ENCODE data around the gene WDR82. TPM values are rescaled to one million over a fixed set of nuclear protein-coding genes. Genes with fewer than 3 reads are reported as not detected.

WDR82 gene
- total and polyA plus RNA-seq, 2 experiments from 2014 or later: 25.2 to 71.8 TPM

DNA sequence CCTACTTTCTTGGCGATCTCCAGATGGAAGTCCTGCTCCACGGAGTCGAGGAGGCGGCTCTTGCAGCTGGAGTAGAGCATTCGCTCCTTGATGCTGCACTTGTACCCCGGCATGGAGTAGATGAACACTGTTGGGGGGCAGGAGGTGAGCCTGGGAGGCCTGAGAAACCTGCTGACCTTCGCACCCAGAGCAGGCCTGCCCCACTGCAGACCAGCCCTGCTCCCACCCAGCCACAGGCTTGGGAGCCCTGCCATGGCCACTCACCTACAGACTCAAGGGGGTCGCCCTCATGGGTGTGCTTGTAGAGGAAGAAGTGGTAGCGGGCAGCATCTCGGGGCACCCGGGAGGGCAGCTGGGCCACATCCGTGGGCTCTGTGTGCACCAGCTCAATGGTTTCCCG lies 48.8 kb downstream of the WDR82 start:
- Mint-ChIP-seq H3K27me3 (ENCODE audit: insufficient read depth, low read depth, poor library complexity) (peaks cover 13% of the 10 kb centered on the region), H3K36me3 (ENCODE audit: low read depth) (peaks cover 24% of the 10 kb centered on the region), H3K4me1 (peaks cover 8% of the 10 kb centered on the region), H3K9me3 (no peaks in the 10 kb centered on the region), H3K27ac (no peak overlapping the region), H3K4me3 (no peak overlapping the region)
- H3F3A ChIP-seq (replicated peaks; ENCODE audit: low read depth): 0 out of 2 replicates have a peak, but pooled peaks cover 5% of the 10 kb centered on the region
- TF ChIP-seq NANOG (IDR thresholded peaks at IDR 0.05; ENCODE audit: borderline replicate concordance): no peak
- TF ChIP-seq, protein P1, sequence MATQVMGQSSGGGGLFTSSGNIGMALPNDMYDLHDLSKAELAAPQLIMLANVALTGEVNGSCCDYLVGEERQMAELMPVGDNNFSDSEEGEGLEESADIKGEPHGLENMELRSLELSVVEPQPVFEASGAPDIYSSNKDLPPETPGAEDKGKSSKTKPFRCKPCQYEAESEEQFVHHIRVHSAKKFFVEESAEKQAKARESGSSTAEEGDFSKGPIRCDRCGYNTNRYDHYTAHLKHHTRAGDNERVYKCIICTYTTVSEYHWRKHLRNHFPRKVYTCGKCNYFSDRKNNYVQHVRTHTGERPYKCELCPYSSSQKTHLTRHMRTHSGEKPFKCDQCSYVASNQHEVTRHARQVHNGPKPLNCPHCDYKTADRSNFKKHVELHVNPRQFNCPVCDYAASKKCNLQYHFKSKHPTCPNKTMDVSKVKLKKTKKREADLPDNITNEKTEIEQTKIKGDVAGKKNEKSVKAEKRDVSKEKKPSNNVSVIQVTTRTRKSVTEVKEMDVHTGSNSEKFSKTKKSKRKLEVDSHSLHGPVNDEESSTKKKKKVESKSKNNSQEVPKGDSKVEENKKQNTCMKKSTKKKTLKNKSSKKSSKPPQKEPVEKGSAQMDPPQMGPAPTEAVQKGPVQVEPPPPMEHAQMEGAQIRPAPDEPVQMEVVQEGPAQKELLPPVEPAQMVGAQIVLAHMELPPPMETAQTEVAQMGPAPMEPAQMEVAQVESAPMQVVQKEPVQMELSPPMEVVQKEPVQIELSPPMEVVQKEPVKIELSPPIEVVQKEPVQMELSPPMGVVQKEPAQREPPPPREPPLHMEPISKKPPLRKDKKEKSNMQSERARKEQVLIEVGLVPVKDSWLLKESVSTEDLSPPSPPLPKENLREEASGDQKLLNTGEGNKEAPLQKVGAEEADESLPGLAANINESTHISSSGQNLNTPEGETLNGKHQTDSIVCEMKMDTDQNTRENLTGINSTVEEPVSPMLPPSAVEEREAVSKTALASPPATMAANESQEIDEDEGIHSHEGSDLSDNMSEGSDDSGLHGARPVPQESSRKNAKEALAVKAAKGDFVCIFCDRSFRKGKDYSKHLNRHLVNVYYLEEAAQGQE (IDR thresholded peaks at IDR 0.05; ENCODE audit: unreplicated experiment): no peak
- no peak for TF ChIP-seq STAT1 (IDR thresholded peaks at IDR 0.05; ENCODE audit: unreplicated experiment)
- no peak for TF ChIP-seq ZNF114 (CRISPR knock-in tag; IDR thresholded peaks at IDR 0.05)
- TF ChIP-seq CREB1 (CRISPR knock-in tag; IDR thresholded peaks at IDR 0.05; ENCODE audit: low read depth): no peak
- TF ChIP-seq, protein P2, sequence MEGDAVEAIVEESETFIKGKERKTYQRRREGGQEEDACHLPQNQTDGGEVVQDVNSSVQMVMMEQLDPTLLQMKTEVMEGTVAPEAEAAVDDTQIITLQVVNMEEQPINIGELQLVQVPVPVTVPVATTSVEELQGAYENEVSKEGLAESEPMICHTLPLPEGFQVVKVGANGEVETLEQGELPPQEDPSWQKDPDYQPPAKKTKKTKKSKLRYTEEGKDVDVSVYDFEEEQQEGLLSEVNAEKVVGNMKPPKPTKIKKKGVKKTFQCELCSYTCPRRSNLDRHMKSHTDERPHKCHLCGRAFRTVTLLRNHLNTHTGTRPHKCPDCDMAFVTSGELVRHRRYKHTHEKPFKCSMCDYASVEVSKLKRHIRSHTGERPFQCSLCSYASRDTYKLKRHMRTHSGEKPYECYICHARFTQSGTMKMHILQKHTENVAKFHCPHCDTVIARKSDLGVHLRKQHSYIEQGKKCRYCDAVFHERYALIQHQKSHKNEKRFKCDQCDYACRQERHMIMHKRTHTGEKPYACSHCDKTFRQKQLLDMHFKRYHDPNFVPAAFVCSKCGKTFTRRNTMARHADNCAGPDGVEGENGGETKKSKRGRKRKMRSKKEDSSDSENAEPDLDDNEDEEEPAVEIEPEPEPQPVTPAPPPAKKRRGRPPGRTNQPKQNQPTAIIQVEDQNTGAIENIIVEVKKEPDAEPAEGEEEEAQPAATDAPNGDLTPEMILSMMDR (conservative IDR thresholded peaks at IDR 0.05; ENCODE audit: low read depth in 2 of 2): no peak
- TF ChIP-seq EZH2phosphoT487 (IDR thresholded peaks at IDR 0.05; ENCODE audit: unreplicated experiment): no peak
- TF ChIP-seq ZNF331 (CRISPR knock-in tag; IDR thresholded peaks at IDR 0.05; ENCODE audit: low read depth): no peak
- no peak for TF ChIP-seq JUNB (IDR thresholded peaks at IDR 0.05; ENCODE audit: unreplicated experiment)
- TF ChIP-seq EZH2 (IDR thresholded peaks at IDR 0.05; ENCODE audit: low read depth, unreplicated experiment): no peak
- TF ChIP-seq POLR2AphosphoS5 (IDR thresholded peaks at IDR 0.05; ENCODE audit: low read depth): no peak
- TF ChIP-seq ETS1 (IDR thresholded peaks at IDR 0.05): no peak
- TF ChIP-seq, protein P3, sequence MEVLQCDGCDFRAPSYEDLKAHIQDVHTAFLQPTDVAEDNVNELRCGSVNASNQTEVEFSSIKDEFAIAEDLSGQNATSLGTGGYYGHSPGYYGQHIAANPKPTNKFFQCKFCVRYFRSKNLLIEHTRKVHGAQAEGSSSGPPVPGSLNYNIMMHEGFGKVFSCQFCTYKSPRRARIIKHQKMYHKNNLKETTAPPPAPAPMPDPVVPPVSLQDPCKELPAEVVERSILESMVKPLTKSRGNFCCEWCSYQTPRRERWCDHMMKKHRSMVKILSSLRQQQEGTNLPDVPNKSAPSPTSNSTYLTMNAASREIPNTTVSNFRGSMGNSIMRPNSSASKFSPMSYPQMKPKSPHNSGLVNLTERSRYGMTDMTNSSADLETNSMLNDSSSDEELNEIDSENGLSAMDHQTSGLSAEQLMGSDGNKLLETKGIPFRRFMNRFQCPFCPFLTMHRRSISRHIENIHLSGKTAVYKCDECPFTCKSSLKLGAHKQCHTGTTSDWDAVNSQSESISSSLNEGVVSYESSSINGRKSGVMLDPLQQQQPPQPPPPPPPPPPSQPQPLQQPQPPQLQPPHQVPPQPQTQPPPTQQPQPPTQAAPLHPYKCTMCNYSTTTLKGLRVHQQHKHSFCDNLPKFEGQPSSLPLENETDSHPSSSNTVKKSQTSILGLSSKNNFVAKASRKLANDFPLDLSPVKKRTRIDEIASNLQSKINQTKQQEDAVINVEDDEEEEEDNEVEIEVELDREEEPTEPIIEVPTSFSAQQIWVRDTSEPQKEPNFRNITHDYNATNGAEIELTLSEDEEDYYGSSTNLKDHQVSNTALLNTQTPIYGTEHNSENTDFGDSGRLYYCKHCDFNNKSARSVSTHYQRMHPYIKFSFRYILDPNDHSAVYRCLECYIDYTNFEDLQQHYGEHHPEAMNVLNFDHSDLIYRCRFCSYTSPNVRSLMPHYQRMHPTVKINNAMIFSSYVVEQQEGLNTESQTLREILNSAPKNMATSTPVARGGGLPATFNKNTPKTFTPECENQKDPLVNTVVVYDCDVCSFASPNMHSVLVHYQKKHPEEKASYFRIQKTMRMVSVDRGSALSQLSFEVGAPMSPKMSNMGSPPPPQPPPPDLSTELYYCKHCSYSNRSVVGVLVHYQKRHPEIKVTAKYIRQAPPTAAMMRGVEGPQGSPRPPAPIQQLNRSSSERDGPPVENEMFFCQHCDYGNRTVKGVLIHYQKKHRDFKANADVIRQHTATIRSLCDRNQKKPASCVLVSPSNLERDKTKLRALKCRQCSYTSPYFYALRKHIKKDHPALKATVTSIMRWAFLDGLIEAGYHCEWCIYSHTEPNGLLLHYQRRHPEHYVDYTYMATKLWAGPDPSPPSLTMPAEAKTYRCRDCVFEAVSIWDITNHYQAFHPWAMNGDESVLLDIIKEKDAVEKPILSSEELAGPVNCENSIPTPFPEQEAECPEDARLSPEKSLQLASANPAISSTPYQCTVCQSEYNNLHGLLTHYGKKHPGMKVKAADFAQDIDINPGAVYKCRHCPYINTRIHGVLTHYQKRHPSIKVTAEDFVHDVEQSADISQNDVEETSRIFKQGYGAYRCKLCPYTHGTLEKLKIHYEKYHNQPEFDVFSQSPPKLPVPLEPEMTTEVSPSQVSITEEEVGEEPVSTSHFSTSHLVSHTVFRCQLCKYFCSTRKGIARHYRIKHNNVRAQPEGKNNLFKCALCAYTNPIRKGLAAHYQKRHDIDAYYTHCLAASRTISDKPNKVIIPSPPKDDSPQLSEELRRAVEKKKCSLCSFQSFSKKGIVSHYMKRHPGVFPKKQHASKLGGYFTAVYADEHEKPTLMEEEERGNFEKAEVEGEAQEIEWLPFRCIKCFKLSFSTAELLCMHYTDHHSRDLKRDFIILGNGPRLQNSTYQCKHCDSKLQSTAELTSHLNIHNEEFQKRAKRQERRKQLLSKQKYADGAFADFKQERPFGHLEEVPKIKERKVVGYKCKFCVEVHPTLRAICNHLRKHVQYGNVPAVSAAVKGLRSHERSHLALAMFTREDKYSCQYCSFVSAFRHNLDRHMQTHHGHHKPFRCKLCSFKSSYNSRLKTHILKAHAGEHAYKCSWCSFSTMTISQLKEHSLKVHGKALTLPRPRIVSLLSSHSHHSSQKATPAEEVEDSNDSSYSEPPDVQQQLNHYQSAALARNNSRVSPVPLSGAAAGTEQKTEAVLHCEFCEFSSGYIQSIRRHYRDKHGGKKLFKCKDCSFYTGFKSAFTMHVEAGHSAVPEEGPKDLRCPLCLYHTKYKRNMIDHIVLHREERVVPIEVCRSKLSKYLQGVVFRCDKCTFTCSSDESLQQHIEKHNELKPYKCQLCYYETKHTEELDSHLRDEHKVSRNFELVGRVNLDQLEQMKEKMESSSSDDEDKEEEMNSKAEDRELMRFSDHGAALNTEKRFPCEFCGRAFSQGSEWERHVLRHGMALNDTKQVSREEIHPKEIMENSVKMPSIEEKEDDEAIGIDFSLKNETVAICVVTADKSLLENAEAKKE (CRISPR knock-in tag; IDR thresholded peaks at IDR 0.05): no peak
- H3K27me3 ChIP-seq (ENCODE audit: insufficient read depth): no peaks in the 10 kb centered on the region
- no peak overlapping the region for H2AFZ ChIP-seq
- peaks cover 3% of the 10 kb centered on the region; the same call in 1 of the 2 replicates for H3K36me3 ChIP-seq (ENCODE audit: insufficient read depth)
- H3K4me1 ChIP-seq (ENCODE audit: insufficient read depth): no peaks in the 10 kb centered on the region
- ATAC-seq (no peak), DNase-seq (ENCODE audit: low spot score) (no peak)
- H3K4me2 ChIP-seq: no peak overlapping the region
- H3K4me3 ChIP-seq: no peak overlapping the region
- 0 out of 2 replicates have a peak, but pooled peaks cover 5% of the 10 kb centered on the region for H4K20me1 ChIP-seq (replicated peaks; ENCODE audit: insufficient read depth)
- no peaks in the 10 kb centered on the region for H3K9me2 ChIP-seq (ENCODE audit: insufficient read depth)
- H3K79me2 ChIP-seq (replicated peaks; ENCODE audit: insufficient read depth): no peaks in the 10 kb centered on the region
- no peak overlapping the region for H3K27ac ChIP-seq (ENCODE audit: low read depth)

Measured in GM23338 (cell line).